SK-N-SH (cell line): Measurements from ENCODE around the gene GAS7.

Experiments used
- CTCF ChIP-seq: fragments of 200-600 bp; sonication (generic); IDR thresholded peaks from 2 replicates; pipeline ENCODE4 v1.6.1; 2017; ENCODE audit warnings: antibody characterized with exemption, mild to moderate bottlenecking, moderate library complexity
- POLR2AphosphoS5 ChIP-seq: IDR thresholded peaks from 2 replicates; pipeline ENCODE4 v1.6.1; 2012; ENCODE audit warnings: low read depth, low read length

GRCh38 chr17:9883451-9883850 lies 315.0 kb downstream of the GAS7 start:
- TF ChIP-seq CTCF (no peak), POLR2AphosphoS5 (no peak)
